Upper lobe of left lung (tissue), 4 donors: ENCODE data around the gene SP1.

ENCODE experiments used
- CTCF ChIP-seq, 6 experiments: fragments of 450-650 bp in 4 of 6; fragments of 200-600 bp in 2 of 6; sonication (generic) in 2 of 6; IDR thresholded peaks; one replicate each; pipeline ENCODE4 v1.5.1; 2016 to 2019; ENCODE audit warnings: antibody characterized with exemption in 6 of 6
- EP300 ChIP-seq, 4 donors: sonication (generic); formaldehyde crosslinking; IDR thresholded peaks; one replicate each; pipeline ENCODE4 v1.5.1; 2017; ENCODE audit warnings: antibody characterized with exemption in 4 of 4, control low read depth in 2 of 4
- POLR2A ChIP-seq, 4 donors: fragments of 450-650 bp; IDR thresholded peaks; one replicate each; pipeline ENCODE4 v1.5.1; 2016 to 2017; ENCODE audit warnings: antibody characterized with exemption in 4 of 4, mild to moderate bottlenecking in 2 of 4
- POLR2AphosphoS5 ChIP-seq, 2 donors: sonication (generic); formaldehyde crosslinking; IDR thresholded peaks; one replicate each; pipeline ENCODE4 v1.5.1; 2017; ENCODE audit warnings: antibody characterized with exemption in 2 of 2

- TF ChIP-seq CTCF (IDR thresholded peaks at IDR 0.05) (no peak), POLR2A (IDR thresholded peaks at IDR 0.05) (no peak), POLR2AphosphoS5 (IDR thresholded peaks at IDR 0.05) (no peak), EP300 (IDR thresholded peaks at IDR 0.05) (no peak)
Observed at GRCh38 chr12:53338017-53338416, 42.0 kb upstream of the SP1 start.
